ENCODE measurements around the gene CROCC.

Gene CROCC

DNA sequence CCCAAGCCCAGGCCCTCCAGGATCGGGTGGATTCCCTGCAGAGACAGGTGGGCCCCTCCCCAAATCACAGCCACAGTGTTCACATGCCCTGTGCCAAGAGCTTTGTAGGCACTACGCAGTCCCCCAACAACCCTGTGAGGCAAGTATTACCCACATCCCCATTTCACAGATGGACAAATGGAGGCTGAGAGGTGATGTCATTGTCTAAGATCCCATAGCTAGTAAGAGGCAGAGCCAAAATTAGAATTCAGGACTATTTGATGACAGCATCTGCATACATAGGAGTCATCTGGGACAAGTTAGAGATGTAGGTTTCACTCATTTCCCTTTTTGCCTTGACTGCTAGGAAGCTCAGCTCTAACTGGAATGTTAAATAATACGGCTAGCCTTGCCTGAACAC is 46.6 kb downstream of the CROCC start:
- H2BK5ac ChIP-seq (ENCODE audit: low read depth, low read length, poor library complexity), result no peak overlapping the region
- no peak overlapping the region for H3K4ac ChIP-seq (ENCODE audit: low read depth, low read length)
- no peak overlapping the region for H2AFZ ChIP-seq (ENCODE audit: insufficient read depth, low read length, poor library complexity)
- no peak overlapping the region for H3K18ac ChIP-seq (ENCODE audit: low read length)
- H3K79me2 ChIP-seq (ENCODE audit: control insufficient read depth, insufficient read depth, low read length, poor library complexity), result no peaks in the 10 kb centered on the region
- H3K27ac ChIP-seq (ENCODE audit: low read depth, low read length), result no peak overlapping the region
- H4K91ac ChIP-seq (ENCODE audit: low read depth, low read length), result no peak overlapping the region
- H3K79me1 ChIP-seq (ENCODE audit: low read length), result no peaks in the 10 kb centered on the region
- peaks cover 15 to 29% of the 10 kb centered on the region in 2 experiments for H3K36me3 ChIP-seq (ENCODE audit: control insufficient read depth in 1 of 2, insufficient read depth in 2 of 2, low read length in 2 of 2)
- no peak overlapping the region for H2BK12ac ChIP-seq (ENCODE audit: low read length)
- H2BK120ac ChIP-seq (ENCODE audit: insufficient read depth, low read length, poor library complexity), result no peak overlapping the region
- no peak overlapping the region for H2AK5ac ChIP-seq (ENCODE audit: low read length)
- peaks cover 5% of the 10 kb centered on the region for H3K9me3 ChIP-seq (ENCODE audit: insufficient read depth, low read depth, low read length)
- DNase-seq, result no peak
- no CpG with 5 or more reads among the region's 3 CpGs for WGBS (ENCODE audit: extremely low coverage, insufficient coverage, insufficient read length)
- H3K9ac ChIP-seq (ENCODE audit: low read length), result no peak overlapping the region
- H3K23ac ChIP-seq (ENCODE audit: low read length), result no peak overlapping the region
- H3K4me1 ChIP-seq (ENCODE audit: control insufficient read depth in 1 of 2, insufficient read depth in 2 of 2, low read length in 2 of 2), result peaks cover 0 to 5% of the 10 kb centered on the region in 2 experiments
- no peak overlapping the region for H4K8ac ChIP-seq (ENCODE audit: low read depth, low read length)
- H4K12ac ChIP-seq (ENCODE audit: low read depth, low read length), result no peak overlapping the region
- no peak overlapping the region for H3K4me2 ChIP-seq (ENCODE audit: low read length)
- H3K27me3 ChIP-seq (ENCODE audit: insufficient read depth, low read length), result no peaks in the 10 kb centered on the region
- no peak overlapping the region for H3K4me3 ChIP-seq (ENCODE audit: low read depth, low read length)
- no peak overlapping the region for H3K14ac ChIP-seq (ENCODE audit: low read length)

DNA sequence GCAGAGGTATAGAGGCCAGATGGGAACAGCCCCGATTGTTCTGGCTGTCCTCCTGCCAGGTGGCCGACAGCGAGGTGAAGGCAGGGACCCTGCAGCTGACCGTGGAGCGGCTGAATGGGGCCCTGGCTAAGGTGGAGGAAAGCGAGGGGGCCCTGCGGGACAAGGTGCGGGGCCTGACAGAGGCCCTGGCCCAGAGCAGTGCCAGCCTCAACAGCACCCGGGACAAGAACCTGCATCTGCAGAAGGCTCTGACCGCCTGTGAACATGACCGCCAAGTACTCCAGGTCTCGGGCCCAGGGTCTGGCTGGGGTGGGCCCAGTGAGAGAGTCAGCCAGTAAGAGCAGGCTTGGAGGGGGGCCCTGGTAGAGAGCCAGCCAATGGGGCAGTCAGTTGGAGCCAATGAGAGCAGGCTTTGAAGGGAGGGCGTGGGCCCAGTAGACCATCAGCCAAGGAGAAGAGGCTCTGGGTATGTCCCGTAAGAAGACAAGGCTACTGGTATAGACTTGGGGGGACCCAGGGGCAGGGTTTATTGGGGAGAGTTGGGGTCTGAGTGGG is 47.4 kb downstream of the CROCC start:
- H2AK5ac ChIP-seq (ENCODE audit: low read length), result no peak overlapping the region
- no peaks in the 10 kb centered on the region for H3K79me2 ChIP-seq (ENCODE audit: control insufficient read depth, insufficient read depth, low read length, poor library complexity)
- H3K18ac ChIP-seq (ENCODE audit: low read length), result no peak overlapping the region
- DNase-seq, result no peak
- no peak overlapping the region for H3K23ac ChIP-seq (ENCODE audit: low read length)
- no CpG with 5 or more reads among the region's 14 CpGs for WGBS (ENCODE audit: extremely low coverage, insufficient coverage, insufficient read length)
- no peak overlapping the region for H2BK120ac ChIP-seq (ENCODE audit: insufficient read depth, low read length, poor library complexity)
- no peak overlapping the region for H3K4me2 ChIP-seq (ENCODE audit: low read length)
- H4K12ac ChIP-seq (ENCODE audit: low read depth, low read length), result no peak overlapping the region
- peaks cover 0 to 5% of the 10 kb centered on the region in 2 experiments for H3K4me1 ChIP-seq (ENCODE audit: control insufficient read depth in 1 of 2, insufficient read depth in 2 of 2, low read length in 2 of 2)
- H2BK5ac ChIP-seq (ENCODE audit: low read depth, low read length, poor library complexity), result no peak overlapping the region
- H3K27me3 ChIP-seq (ENCODE audit: insufficient read depth, low read length), result no peaks in the 10 kb centered on the region
- no peak overlapping the region for H3K9ac ChIP-seq (ENCODE audit: low read length)
- peaks cover 5% of the 10 kb centered on the region for H3K9me3 ChIP-seq (ENCODE audit: insufficient read depth, low read depth, low read length)
- H3K14ac ChIP-seq (ENCODE audit: low read length), result no peak overlapping the region
- no peak overlapping the region for H2BK12ac ChIP-seq (ENCODE audit: low read length)
- no peaks in the 10 kb centered on the region for H3K79me1 ChIP-seq (ENCODE audit: low read length)
- no peak overlapping the region for H2AFZ ChIP-seq (ENCODE audit: insufficient read depth, low read length, poor library complexity)
- H4K91ac ChIP-seq (ENCODE audit: low read depth, low read length), result no peak overlapping the region
- no peak overlapping the region for H4K8ac ChIP-seq (ENCODE audit: low read depth, low read length)
- no peak overlapping the region for H3K27ac ChIP-seq (ENCODE audit: low read depth, low read length)
- no peak overlapping the region for H3K4ac ChIP-seq (ENCODE audit: low read depth, low read length)
- H3K36me3 ChIP-seq (ENCODE audit: control insufficient read depth in 1 of 2, insufficient read depth in 2 of 2, low read length in 2 of 2), result peaks cover 17 to 32% of the 10 kb centered on the region in 2 experiments
- no peak overlapping the region for H3K4me3 ChIP-seq (ENCODE audit: low read depth, low read length)

DNA sequence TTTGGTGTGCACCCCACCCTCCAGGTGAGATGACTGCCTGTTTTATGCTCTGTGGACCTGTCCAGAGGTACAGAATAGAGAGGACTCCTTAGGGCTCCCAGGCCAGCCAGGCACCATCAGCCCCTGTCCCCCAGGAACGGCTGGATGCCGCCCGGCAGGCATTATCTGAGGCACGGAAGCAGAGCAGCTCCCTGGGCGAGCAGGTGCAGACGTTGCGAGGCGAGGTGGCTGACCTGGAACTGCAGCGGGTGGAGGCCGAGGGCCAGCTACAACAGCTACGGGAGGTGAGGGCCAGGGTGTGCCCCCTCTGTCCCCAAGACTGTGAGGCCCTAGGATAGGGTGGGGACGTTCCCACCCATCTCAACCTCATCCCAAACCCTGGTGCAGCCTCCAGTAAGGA is 47.9 kb downstream of the CROCC start:
- Histone ChIP-seq H3K4me2 (ENCODE audit: low read length) (no peak overlapping the region), H2AK5ac (ENCODE audit: low read length) (no peak overlapping the region)

DNA sequence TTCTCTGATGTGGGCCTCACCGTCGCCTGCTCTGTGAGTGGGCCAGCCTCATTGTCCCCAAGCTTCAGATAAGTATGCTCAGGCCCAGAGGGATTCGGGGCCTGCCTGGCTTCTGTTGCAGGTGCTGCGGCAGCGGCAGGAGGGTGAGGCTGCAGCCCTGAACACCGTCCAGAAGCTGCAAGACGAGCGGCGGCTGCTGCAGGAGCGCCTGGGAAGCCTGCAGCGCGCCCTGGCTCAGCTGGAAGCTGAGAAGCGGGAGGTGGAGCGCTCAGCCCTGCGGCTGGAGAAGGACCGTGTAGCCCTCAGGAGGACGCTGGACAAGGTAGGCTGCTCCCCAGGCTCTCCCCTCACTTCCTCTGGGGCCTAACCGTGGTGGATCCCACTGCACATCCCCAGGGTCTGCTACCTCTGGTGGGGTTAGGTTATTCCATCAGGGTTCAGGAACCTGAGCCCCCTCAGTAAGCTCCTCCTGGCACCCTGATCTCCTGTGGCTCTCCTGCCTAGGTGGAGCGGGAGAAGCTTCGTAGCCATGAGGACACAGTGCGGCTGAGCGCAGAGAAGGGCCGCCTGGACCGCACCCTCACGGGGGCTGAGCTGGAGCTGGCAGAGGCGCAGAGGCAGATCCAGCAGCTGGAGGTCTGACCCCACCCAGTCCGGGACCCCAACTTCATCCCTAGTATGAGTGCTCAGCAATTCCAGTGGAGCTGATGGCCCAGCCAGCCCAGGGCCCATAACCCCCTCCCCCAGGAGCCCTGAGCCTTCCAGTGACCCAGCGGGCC is 48.6 kb downstream of the CROCC start:
- Histone ChIP-seq H3K4me1 (ENCODE audit: control insufficient read depth in 1 of 2, insufficient read depth in 2 of 2, low read length in 2 of 2) (peaks cover 0 to 5% of the 10 kb centered on the region in 2 experiments), H2BK5ac (ENCODE audit: low read depth, low read length, poor library complexity) (no peak overlapping the region), H3K36me3 (ENCODE audit: control insufficient read depth in 1 of 2, insufficient read depth in 2 of 2, low read length in 2 of 2) (peaks cover 19 to 36% of the 10 kb centered on the region in 2 experiments), H2AFZ (ENCODE audit: insufficient read depth, low read length, poor library complexity) (no peak overlapping the region), H3K4me2 (ENCODE audit: low read length) (no peak overlapping the region), H3K79me2 (ENCODE audit: control insufficient read depth, insufficient read depth, low read length, poor library complexity) (no peaks in the 10 kb centered on the region), H3K27ac (ENCODE audit: low read depth, low read length) (no peak overlapping the region), H4K8ac (ENCODE audit: low read depth, low read length) (no peak overlapping the region), H3K4me3 (ENCODE audit: low read depth, low read length) (peak overlapping the region; percentile 40), H3K23ac (ENCODE audit: low read length) (no peak overlapping the region), H2BK120ac (ENCODE audit: insufficient read depth, low read length, poor library complexity) (no peak overlapping the region), H2BK12ac (ENCODE audit: low read length) (no peak overlapping the region), H3K18ac (ENCODE audit: low read length) (no peak overlapping the region), H3K9me3 (ENCODE audit: insufficient read depth, low read depth, low read length) (peaks cover 5% of the 10 kb centered on the region), H3K79me1 (ENCODE audit: low read length) (no peaks in the 10 kb centered on the region), H4K12ac (ENCODE audit: low read depth, low read length) (no peak overlapping the region), H2AK5ac (ENCODE audit: low read length) (no peak overlapping the region), H3K4ac (ENCODE audit: low read depth, low read length) (no peak overlapping the region), H3K14ac (ENCODE audit: low read length) (no peak overlapping the region), H3K9ac (ENCODE audit: low read length) (no peak overlapping the region), H3K27me3 (ENCODE audit: insufficient read depth, low read length) (no peaks in the 10 kb centered on the region), H4K91ac (ENCODE audit: low read depth, low read length) (no peak overlapping the region)
- WGBS (ENCODE audit: extremely low coverage, insufficient coverage, insufficient read length), result no CpG with 5 or more reads among the region's 28 CpGs
- DNase-seq, result no peak

More for the DNA sequence above, 47.9 kb downstream of the CROCC start:
- Histone ChIP-seq H3K4ac (ENCODE audit: low read depth, low read length) (no peak overlapping the region), H3K27ac (ENCODE audit: low read depth, low read length) (no peak overlapping the region), H3K14ac (ENCODE audit: low read length) (no peak overlapping the region), H3K4me3 (ENCODE audit: low read depth, low read length) (no peak overlapping the region), H3K9ac (ENCODE audit: low read length) (no peak overlapping the region), H3K4me1 (ENCODE audit: control insufficient read depth in 1 of 2, insufficient read depth in 2 of 2, low read length in 2 of 2) (peaks cover 0 to 5% of the 10 kb centered on the region in 2 experiments), H3K23ac (ENCODE audit: low read length) (no peak overlapping the region), H2AFZ (ENCODE audit: insufficient read depth, low read length, poor library complexity) (no peak overlapping the region), H4K12ac (ENCODE audit: low read depth, low read length) (no peak overlapping the region), H3K79me1 (ENCODE audit: low read length) (no peaks in the 10 kb centered on the region), H3K18ac (ENCODE audit: low read length) (no peak overlapping the region), H2BK5ac (ENCODE audit: low read depth, low read length, poor library complexity) (no peak overlapping the region), H2BK120ac (ENCODE audit: insufficient read depth, low read length, poor library complexity) (no peak overlapping the region), H2BK12ac (ENCODE audit: low read length) (no peak overlapping the region), H4K8ac (ENCODE audit: low read depth, low read length) (no peak overlapping the region), H3K79me2 (ENCODE audit: control insufficient read depth, insufficient read depth, low read length, poor library complexity) (no peaks in the 10 kb centered on the region), H3K9me3 (ENCODE audit: insufficient read depth, low read depth, low read length) (peaks cover 5% of the 10 kb centered on the region), H4K91ac (ENCODE audit: low read depth, low read length) (no peak overlapping the region), H3K27me3 (ENCODE audit: insufficient read depth, low read length) (no peaks in the 10 kb centered on the region), H3K36me3 (ENCODE audit: control insufficient read depth in 1 of 2, insufficient read depth in 2 of 2, low read length in 2 of 2) (peaks cover 17 to 32% of the 10 kb centered on the region in 2 experiments)
- no CpG with 5 or more reads among the region's 12 CpGs for WGBS (ENCODE audit: extremely low coverage, insufficient coverage, insufficient read length)
- DNase-seq, result no peak

Measured in trophoblast cell (in vitro differentiated cells and primary cell).